CD4-positive, alpha-beta T cell treated with Interleukin-4 for 1 hour (primary cell): Measurements from ENCODE around the gene ZSCAN30.
"Not testable (repeated sequence)": the region's sequence is repeated elsewhere in the genome, so short reads cannot be mapped to it uniquely, and the experiment has no call there.

Experiments
- DNase-seq, 2 donors: peaks; one replicate each; pipeline ENCODE4 v3.0.0-alpha.2; 2020 to 2022

Gene ZSCAN30

GRCh38 chr18:35231052-35231451, 59.0 kb downstream of the ZSCAN30 start:
- DNase-seq: peak; percentile 83 to 85

DNA sequence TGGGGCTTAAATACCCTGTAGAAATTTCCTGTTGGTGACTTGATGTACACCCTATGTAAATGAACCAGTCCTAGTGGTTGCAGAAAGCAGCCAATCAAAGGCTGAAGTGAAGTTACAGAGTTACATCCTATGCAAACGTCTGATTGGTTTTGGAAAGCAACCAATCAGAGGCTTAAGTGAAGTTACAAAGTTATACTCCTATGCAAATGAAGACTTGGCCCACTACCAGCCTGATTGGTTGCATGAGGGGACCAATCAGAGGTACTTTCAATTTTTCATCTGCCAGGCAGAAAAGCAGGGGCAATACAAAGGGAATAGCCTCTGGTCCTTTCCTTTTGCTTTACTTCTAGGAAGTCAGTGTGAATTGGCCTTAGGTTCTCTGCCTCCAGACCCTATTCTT, 62.8 kb downstream of the ZSCAN30 start:
- no peak for DNase-seq

DNA sequence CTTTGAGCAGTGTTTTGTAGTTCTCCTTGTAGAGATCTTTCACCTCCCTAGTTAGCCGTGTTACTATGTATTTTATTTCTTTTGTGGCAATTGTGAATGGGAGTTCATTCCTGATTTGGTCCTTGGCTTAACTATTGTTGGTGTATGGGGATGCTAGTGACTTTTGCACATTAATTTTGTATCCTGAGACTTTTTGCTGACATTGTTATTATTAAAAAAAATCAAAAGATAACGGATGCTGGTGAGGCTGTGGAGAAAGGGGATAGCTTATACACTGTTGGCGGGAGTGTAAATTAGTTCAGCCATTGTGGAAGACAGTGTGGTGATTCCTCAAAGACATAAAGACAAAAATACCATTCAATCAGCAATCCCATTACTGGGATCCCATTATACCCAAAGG, 66.2 kb downstream of the ZSCAN30 start:
- DNase-seq: no peak

DNA sequence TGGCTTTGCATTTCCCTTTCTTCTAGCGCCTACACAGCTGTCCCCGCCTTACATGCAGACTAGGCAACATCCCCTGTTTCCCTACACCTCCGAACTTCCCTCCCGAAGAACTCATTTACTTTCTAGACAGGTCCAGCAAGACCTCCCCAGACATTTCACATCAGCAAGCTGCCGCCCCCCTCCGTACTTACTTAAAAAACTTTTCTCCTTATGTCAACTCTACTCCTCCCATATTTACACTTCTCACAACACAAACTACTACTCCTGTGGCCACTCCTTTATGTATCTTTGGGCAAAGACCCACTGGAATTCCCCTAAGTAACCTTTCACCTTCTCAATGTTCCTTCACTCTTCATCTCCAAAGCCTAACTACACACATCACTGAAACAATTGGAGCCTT, 69.6 kb downstream of the ZSCAN30 start:
- DNase-seq: no peak

GRCh38 chr18:35219331-35219730, 70.7 kb downstream of the ZSCAN30 start:
- DNase-seq: not testable (repeated sequence)

DNA sequence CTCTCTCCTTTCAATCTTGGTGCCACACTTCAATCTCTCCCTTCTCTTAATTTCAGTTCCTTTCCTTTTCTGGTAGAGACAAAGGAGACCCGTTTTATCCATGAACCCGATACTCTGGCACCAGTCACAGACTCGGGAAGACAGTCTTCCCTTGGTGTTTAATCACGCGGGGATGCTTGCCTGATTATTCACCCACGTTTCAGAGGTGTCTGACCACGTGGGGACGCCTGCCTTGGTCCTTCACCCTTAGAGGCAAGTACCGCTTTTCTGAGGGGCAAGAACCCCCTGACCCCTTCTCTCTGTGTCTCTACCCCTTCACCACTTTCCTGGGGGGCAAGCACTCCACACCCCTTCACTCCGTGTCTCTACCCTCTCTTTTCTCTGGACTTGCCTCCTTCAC, 73.4 kb downstream of the ZSCAN30 start:
- not testable (repeated sequence) for DNase-seq

GRCh38 chr18:35215026-35215425, 75.0 kb downstream of the ZSCAN30 start:
- no peak for DNase-seq

GRCh38 chr18:35205746-35206458, 84.1 kb downstream of the ZSCAN30 start:
- DNase-seq: not testable (repeated sequence)

DNA sequence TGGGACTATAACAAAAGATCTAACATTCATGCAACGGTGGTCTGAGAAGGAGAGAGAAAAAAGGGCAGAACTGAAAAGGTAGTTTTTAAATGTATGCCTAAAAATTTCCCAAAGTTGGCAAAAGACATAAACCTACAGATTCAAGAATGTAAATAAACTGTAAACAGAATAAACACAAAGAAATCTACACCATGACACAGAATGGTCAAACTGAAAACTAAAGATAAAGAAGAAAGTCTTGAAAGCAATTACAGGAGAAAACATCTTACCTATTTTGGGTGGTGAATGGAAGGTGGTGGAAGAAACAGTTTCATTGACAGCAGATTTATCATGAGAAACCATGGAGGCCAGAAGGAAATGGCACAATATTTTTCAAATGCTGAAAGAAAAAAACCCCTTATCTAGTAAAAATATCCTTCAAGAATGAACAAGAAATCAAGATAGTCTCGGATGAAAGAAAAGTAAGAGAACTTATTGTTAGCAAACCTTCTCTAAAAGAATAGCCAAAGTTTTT, 84.8 kb downstream of the ZSCAN30 start:
- DNase-seq: no peak

GRCh38 chr18:35203067-35203466, 87.0 kb downstream of the ZSCAN30 start:
- DNase-seq: no peak

DNA sequence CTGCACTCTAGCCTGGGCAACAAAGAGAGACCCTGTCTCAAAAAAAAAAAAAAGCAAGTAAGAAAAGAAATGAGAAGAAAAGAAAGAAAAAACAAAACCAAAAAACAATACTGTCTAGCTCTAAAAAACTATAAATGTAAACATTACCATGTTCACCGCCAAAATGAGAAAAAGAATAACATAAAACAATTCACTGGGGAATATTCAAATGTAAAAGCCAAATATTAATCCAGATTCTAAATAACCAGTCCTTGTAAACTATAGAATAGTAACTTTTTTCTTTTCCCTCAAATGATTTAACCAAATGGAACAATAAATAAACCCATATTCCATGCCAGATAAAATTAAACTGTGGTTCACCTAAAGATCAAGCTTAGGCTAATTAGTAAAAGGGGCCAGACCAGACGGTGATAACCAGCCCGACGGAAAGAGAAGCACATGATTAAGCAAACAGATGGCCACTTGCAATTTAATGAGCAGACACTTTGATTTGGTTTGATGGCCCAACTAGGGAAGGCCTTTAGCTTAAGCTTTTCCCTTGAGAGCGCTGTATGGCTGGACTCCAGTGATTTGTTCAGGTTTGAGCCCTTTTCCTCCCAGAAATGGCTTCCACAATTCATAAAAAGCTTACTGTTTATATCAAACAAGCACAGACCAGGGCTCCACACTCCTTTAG, 88.6 kb downstream of the ZSCAN30 start:
- DNase-seq: no peak
